K562 (cell line): ENCODE results near the gene TMEM81. TPM values are rescaled to one million over a fixed set of nuclear protein-coding genes. Genes with fewer than 3 reads are reported as not detected.

Experiments used
- ATAC-seq: fragments of 200-7000 bp; cut with Tn5 transposase; 3 replicates; pipeline ENCODE4 v1.9.1; 2020; ENCODE audit warnings: moderate library complexity
- BruUV-seq: library from RNA; stranded (reverse); fragments of 400-500 nt; replicated peaks from 2 replicates; lab custom pipeline; 2021; lab: Mats Ljungman, UMichigan
- CTCF ChIA-PET: fragments of 300-600 bp; formaldehyde crosslinking; extraction: SDS; loops from one replicate; lab custom pipeline; 2021; ENCODE audit warnings: low intra/inter-chr PET ratio; lab: Yijun Ruan, JAX
- POLR2A ChIA-PET: fragments of 300-600, 350-650 bp; sonication (Branson Sonifier 250); formaldehyde crosslinking; extraction: SDS; loops from one replicate; lab custom pipeline; 2021; ENCODE audit warnings: antibody characterized with exemption, inconsistent platforms; lab: Yijun Ruan, JAX
- DNase-seq, 4 experiments: peaks; one replicate each; pipeline versions ENCODE4 v3.0.0 to v3.0.0-alpha.2; 2011 to 2018; ENCODE audit warnings: low spot score in 3 of 4, mixed read lengths in 3 of 4; ENCODE audit errors: extremely low read depth in 1 of 4
- FAIRE-seq: peaks from 2 replicates; lab custom pipeline; 2011; peaks lifted over from hg19 to GRCh38; lab: Jason Lieb, UNC
- H2AFZ ChIP-seq: 2 replicates; pipeline ENCODE4 v1.6.0; 2011; ENCODE audit warnings: low read depth, low read length, control low read depth, inconsistent platforms
- H3K27ac ChIP-seq: fragments of 200-600 bp; 3 replicates; pipeline ENCODE4 v1.8.0; 2011; ENCODE audit warnings: low read depth, mild to moderate bottlenecking, control low read depth, inconsistent platforms, low read length, moderate library complexity, mixed read lengths; ENCODE audit errors: extremely low read depth
- H3K27me3 ChIP-seq, 2 experiments: fragments of 300-600 bp in 1 of 2; 2 replicates in 1 of 2; 3 replicates in 1 of 2; pipeline versions ENCODE4 v1.6.0 to v1.8.0; 2011; ENCODE audit warnings: inconsistent platforms in 2 of 2, low read length in 2 of 2, mild to moderate bottlenecking in 1 of 2, mixed read lengths in 1 of 2, moderate library complexity in 1 of 2; ENCODE audit not compliant: control insufficient read depth in 2 of 2, insufficient read depth in 2 of 2
- H3K36me3 ChIP-seq: fragments of 300-600 bp; 3 replicates; pipeline ENCODE4 v1.8.0; 2011; ENCODE audit warnings: mild to moderate bottlenecking, low read length, inconsistent platforms; ENCODE audit not compliant: control insufficient read depth, insufficient read depth
- H3K4me1 ChIP-seq, 2 experiments: fragments of 200-600 bp in 1 of 2; replicated peaks in 1 of 2; 2 replicates in 1 of 2; 3 replicates in 1 of 2; pipeline versions ENCODE4 v1.5.1 to v1.8.0; 2011; ENCODE audit warnings: inconsistent platforms in 2 of 2, low read length in 2 of 2, mild to moderate bottlenecking in 1 of 2, mixed read lengths in 1 of 2, moderate library complexity in 1 of 2; ENCODE audit not compliant: control insufficient read depth in 2 of 2, insufficient read depth in 2 of 2
- H3K4me2 ChIP-seq: 2 replicates; pipeline ENCODE4 v1.6.1; 2011; ENCODE audit warnings: low read length, control low read depth, inconsistent platforms, mixed read lengths; ENCODE audit not compliant: insufficient read depth
- H3K4me3 ChIP-seq: fragments of 200-600 bp; sonication (generic), shearing (Covaris generic); 2 replicates; pipeline ENCODE4 v1.5.1; 2016; ENCODE audit warnings: control low read depth, inconsistent platforms
- H3K79me2 ChIP-seq: fragments of 200-600 bp; 3 replicates; pipeline ENCODE4 v1.8.0; 2011; ENCODE audit warnings: low read length, inconsistent platforms; ENCODE audit not compliant: control insufficient read depth, insufficient read depth
- H3K9ac ChIP-seq, 2 experiments: 2 replicates each; pipeline versions ENCODE4 v1.6.0 to v1.6.1; 2011; ENCODE audit warnings: low read depth in 2 of 2, low read length in 2 of 2, control low read depth in 1 of 2, inconsistent platforms in 1 of 2, mild to moderate bottlenecking in 1 of 2, mixed read lengths in 1 of 2; ENCODE audit not compliant: insufficient read depth in 1 of 2
- H3K9me1 ChIP-seq: one replicate; pipeline ENCODE4 v1.6.0; 2011; ENCODE audit warnings: inconsistent platforms, mild to moderate bottlenecking, low read length, moderate library complexity; ENCODE audit not compliant: control insufficient read depth, insufficient read depth
- H3K9me3 ChIP-seq: replicated peaks from 2 replicates; pipeline ENCODE4 v1.5.1; 2011; ENCODE audit warnings: low read depth, low read length, inconsistent platforms; ENCODE audit not compliant: control insufficient read depth, insufficient read depth
- H4K20me1 ChIP-seq: replicated peaks from 2 replicates; pipeline ENCODE4 v1.6.1; 2011; ENCODE audit warnings: low read length, inconsistent platforms, mixed read lengths; ENCODE audit not compliant: control insufficient read depth, insufficient read depth
- CHD7 ChIP-seq: fragments of 200-600 bp; sonication (generic); IDR thresholded peaks from one replicate; pipeline ENCODE4 v1.6.1; 2012; ENCODE audit warnings: mild to moderate bottlenecking, low read depth, low read length, inconsistent platforms
- DMBX1 ChIP-seq: fragments of 250-450 bp; sonication (Bioruptor Pico); IDR thresholded peaks from 2 replicates; pipeline ENCODE4 v1.8.0; 2022; ENCODE audit warnings: inconsistent platforms, mild to moderate bottlenecking, moderate library complexity, borderline replicate concordance
- GMEB1 ChIP-seq: fragments of 250-450 bp; sonication (Bioruptor Pico); IDR thresholded peaks from 2 replicates; pipeline ENCODE4 v1.4.0; 2020; ENCODE audit warnings: mild to moderate bottlenecking
- L3MBTL2 ChIP-seq: fragments of 450-650 bp; IDR thresholded peaks from 2 replicates; pipeline ENCODE4 v1.6.1; 2016; ENCODE audit warnings: mild to moderate bottlenecking, moderate library complexity
- PCBP1 ChIP-seq: fragments of 200-400 bp; formaldehyde crosslinking; IDR thresholded peaks from 2 replicates; pipeline ENCODE4 v1.6.1; 2018; ENCODE audit warnings: mild to moderate bottlenecking, low read depth, low read length; ENCODE audit not compliant: poor library complexity, severe bottlenecking
- TAF15 ChIP-seq: fragments of 200-400 bp; formaldehyde crosslinking; IDR thresholded peaks from 2 replicates; pipeline ENCODE4 v1.6.1; 2017; ENCODE audit warnings: mild to moderate bottlenecking, low read depth, low read length, moderate library complexity
- ZNF274 ChIP-seq: IDR thresholded peaks from 2 replicates; pipeline ENCODE4 v1.6.1; 2011; ENCODE audit warnings: low read depth, mild to moderate bottlenecking, low read length, moderate library complexity, borderline replicate concordance
- ZNF354B ChIP-seq: fragments of 250-450 bp; sonication (Bioruptor Pico); IDR thresholded peaks from 2 replicates; pipeline ENCODE4 v1.4.0; 2020
- ZZZ3 ChIP-seq: fragments of 450-650 bp; IDR thresholded peaks from 2 replicates; pipeline ENCODE4 v1.6.1; 2016; ENCODE audit warnings: antibody characterized with exemption, mild to moderate bottlenecking, moderate library complexity
- WGBS: fragments of 100-300 bp; shearing (Covaris generic); methylation state at CpG from one replicate; pipeline ENCODE4 v1.1.6; 2016; ENCODE audit warnings: low coverage, mixed read lengths; ENCODE audit not compliant: insufficient coverage; ENCODE audit errors: missing lambda C conversion rate; 5-methylcytosine and 5-hydroxymethylcytosine counted together
- in situ Hi-C: fragments of 300-500 bp; cut with MboI; formaldehyde crosslinking; loops from 4 replicates; pipeline ENCODE4 v1.15.0; 2018; ENCODE audit warnings: inconsistent platforms, mixed read lengths
- intact Hi-C: fragments of 100-400 bp; cut with micrococcal nuclease; formaldehyde crosslinking; loops from 2 replicates; pipeline ENCODE4 v1.14.2; 2022
- polyA plus RNA-seq, 8 experiments: library from polyadenylated mRNA; depleted of rRNA in 4 of 8; stranded (reverse) in 5 of 8; unstranded in 3 of 8; fragments of >200 nt; fragmentation: Nextera tagmentation in 2 of 8; fragmentation: Illumina TruSeq in 1 of 8; extraction: Ambion mirVana in 2 of 8; extraction: Trizol in 1 of 8; gene quantifications; 2 replicates each; pipeline versions ENCODE4 v1.2.1 to v1.2.3, GENCODE V29; 2011 to 2014; ENCODE audit warnings: inconsistent platforms in 1 of 8, missing spikeins in 1 of 8
- total RNA-seq, 7 experiments: library from RNA; depleted of rRNA in 6 of 7; stranded (reverse); fragments of >200 nt in 6 of 7; fragmentation: Illumina TruSeq in 2 of 7; extraction: Trizol in 2 of 7; gene quantifications; 2 replicates each; pipeline versions ENCODE4 v1.2.1 to v1.2.3, GENCODE V29; 2011 to 2021; ENCODE audit warnings: low replicate concordance in 1 of 7

TMEM81 gene
- total and polyA plus RNA-seq, 9 of the 15 experiments (the other 6 are each of a cell fraction or from before 2014, with no cell fraction given): 3.2 to 6.1 (median 4.4) TPM

GRCh38 chr1:205074084-205074483, 10.2 kb downstream of the TMEM81 start:
- FAIRE-seq (no peak), ATAC-seq (no peak), DNase-seq (peak in 1 of 4 experiments; percentile 9)
- no TSS peak for BruUV-seq
- Histone ChIP-seq H3K9ac (no peak overlapping the region), H3K27ac (no peak overlapping the region), H3K9me3 (no peaks in the 10 kb centered on the region), H3K79me2 (no peaks in the 10 kb centered on the region), H3K36me3 (no peaks in the 10 kb centered on the region), H3K4me3 (no peak overlapping the region), H3K4me1 (peaks cover 7 to 12% of the 10 kb centered on the region in 2 experiments; a peak in 1 of 5 replicates), H3K9me1 (no peaks in the 10 kb centered on the region), H2AFZ (no peak overlapping the region), H4K20me1 (peaks cover 19% of the 10 kb centered on the region; the same call in 1 of the 2 replicates), H3K27me3 (peaks cover 37 to 62% of the 10 kb centered on the region in 2 experiments), H3K4me2 (no peak overlapping the region)
- POLR2A ChIA-PET: interaction anchor here (0.5 to 3.9 kb wide), 3 partner anchors 11 to 165 kb away, joined by 3 to 24 read pairs (median 4); partner anchors contain the start of genes RBBP5 and TMEM81
- intact Hi-C loops (no loop called here), in situ Hi-C loops (no loop called here)
- CTCF ChIA-PET: interaction anchor here (0.9 kb wide), 1 partner anchor 10 kb away, joined by 5 read pairs; no protein-coding TSS in a partner anchor
- 17% methylated on average over 11 of the region's 11 CpGs for WGBS
- TF ChIP-seq TAF15: no peak
- TF ChIP-seq GMEB1 (CRISPR knock-in tag): no peak
- no peak for TF ChIP-seq ZNF274
- no peak for TF ChIP-seq ZZZ3
- TF ChIP-seq CHD7: no peak
- TF ChIP-seq PCBP1: no peak
- TF ChIP-seq L3MBTL2: no peak
- TF ChIP-seq DMBX1 (CRISPR knock-in tag): no peak
- no peak for TF ChIP-seq ZNF354B (CRISPR knock-in tag)
